Activated CD4-positive, alpha-beta T cell treated with anti-CD3 and anti-CD28 coated beads for 24 hours (primary cell): ENCODE results near the gene LRRC30.
"Not testable (repeated sequence)": the region's sequence is repeated elsewhere in the genome, so short reads cannot be mapped to it uniquely, and the experiment has no call there.

ENCODE experiments used
- DNase-seq, 2 donors: peaks; one replicate each; pipeline ENCODE4 v3.0.0-alpha.2; 2020; ENCODE audit warnings: low read depth in 2 of 2

The LRRC30 gene

GRCh38 chr18:7230626-7231349 is at the start of gene LRRC30:
TSS of gene LRRC30 (plus strand) at chr18:7231089. CDS start at chr18:7231139, 50 bp downstream.
- DNase-seq, result no peak

- DNase-seq, result no peak
Observed at GRCh38 chr18:7185701-7186100, 45.2 kb upstream of the LRRC30 start.

- DNase-seq, result no peak
Observed at GRCh38 chr18:7190547-7191156, 40.2 kb upstream of the LRRC30 start.

- no peak for DNase-seq
Observed at GRCh38 chr18:7191736-7192135, 39.2 kb upstream of the LRRC30 start.

GRCh38 chr18:7195266-7195665 is 35.6 kb upstream of the LRRC30 start:
- DNase-seq, result no peak

GRCh38 chr18:7196421-7196820 is 34.5 kb upstream of the LRRC30 start:
- DNase-seq, result no peak

GRCh38 chr18:7197854-7198253 is 33.0 kb upstream of the LRRC30 start:
- DNase-seq, result no peak

- DNase-seq, result no peak
Observed at GRCh38 chr18:7198326-7198725, 32.6 kb upstream of the LRRC30 start.

- no peak for DNase-seq
Observed at GRCh38 chr18:7201096-7201495, 29.8 kb upstream of the LRRC30 start.

GRCh38 chr18:7202169-7202568 is 28.7 kb upstream of the LRRC30 start:
- DNase-seq, result no peak

- DNase-seq, result not testable (repeated sequence)
Observed at GRCh38 chr18:7203601-7204000, 27.3 kb upstream of the LRRC30 start.

GRCh38 chr18:7205346-7205745 is 25.5 kb upstream of the LRRC30 start:
- DNase-seq, result no peak

- no peak for DNase-seq
Observed at GRCh38 chr18:7206217-7206616, 24.7 kb upstream of the LRRC30 start.

- DNase-seq, result no peak
Observed at GRCh38 chr18:7207366-7207915, 23.4 kb upstream of the LRRC30 start.

GRCh38 chr18:7221424-7222155 is 9.3 kb upstream of the LRRC30 start:
- DNase-seq, result peak in 1 of 2 donors; percentile 0

- no peak for DNase-seq
Observed at GRCh38 chr18:7224198-7224597, 6.7 kb upstream of the LRRC30 start.

GRCh38 chr18:7232218-7232617 is 1.3 kb downstream of the LRRC30 start:
- no peak for DNase-seq

GRCh38 chr18:7233134-7233810 is 2.4 kb downstream of the LRRC30 start:
- no peak for DNase-seq

GRCh38 chr18:7234091-7234490 is 3.2 kb downstream of the LRRC30 start:
- no peak for DNase-seq

GRCh38 chr18:7234956-7235355 is 4.1 kb downstream of the LRRC30 start:
- no peak for DNase-seq

GRCh38 chr18:7236072-7236471 is 5.2 kb downstream of the LRRC30 start:
- no peak for DNase-seq

GRCh38 chr18:7236933-7237332 is 6.0 kb downstream of the LRRC30 start:
- no peak for DNase-seq
